HG03064 (cell line): ENCODE data around the gene DNAH6.
"Not testable (repeated sequence)": the region's sequence is repeated elsewhere in the genome, so short reads cannot be mapped to it uniquely, and the experiment has no call there.

Experiments used
- ATAC-seq: cut with Tn5 transposase; IDR thresholded peaks from one replicate; pipeline ENCODE4 v1.9.1; 2021; ENCODE audit warnings: low read depth; ENCODE audit not compliant: unreplicated experiment

The DNAH6 gene

DNA sequence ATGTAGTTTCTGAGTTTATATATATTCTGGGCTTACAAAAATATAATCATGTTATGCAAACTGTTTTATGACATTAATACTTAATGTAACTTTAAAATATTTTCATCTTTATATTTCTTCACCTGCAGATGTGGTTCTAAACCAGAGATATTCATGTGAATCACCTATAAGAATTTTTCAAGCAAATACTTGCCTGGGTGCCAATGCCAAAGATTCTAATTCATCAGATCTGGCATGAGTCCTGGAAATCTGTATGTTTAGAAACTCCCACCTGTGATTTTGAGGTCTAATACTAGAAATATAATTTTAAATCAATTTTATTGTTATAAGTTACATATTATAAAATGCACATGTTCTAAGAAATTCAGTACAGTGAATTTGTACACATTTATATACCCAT is 19.9 kb upstream of the DNAH6 start:
- ATAC-seq = no peak

DNA sequence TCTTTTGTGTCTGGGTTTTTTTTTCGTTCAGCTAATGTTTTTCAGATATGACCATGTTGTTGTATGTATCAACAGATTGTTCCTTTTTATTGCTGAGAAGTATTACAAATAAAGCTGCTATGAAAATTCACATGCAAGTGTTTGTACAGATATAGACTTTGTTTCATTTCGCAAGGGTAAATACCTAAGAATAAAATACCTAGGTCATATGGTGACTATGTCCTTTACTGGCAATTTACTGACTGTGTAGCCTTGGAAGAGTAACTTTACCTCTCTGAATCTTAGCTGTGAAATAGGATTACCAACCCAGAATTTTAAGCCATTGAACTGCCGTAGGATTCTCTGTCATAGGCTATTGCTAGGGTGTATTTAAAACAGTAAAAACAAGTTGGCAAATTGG is 19.0 kb upstream of the DNAH6 start:
- ATAC-seq = no peak

DNA sequence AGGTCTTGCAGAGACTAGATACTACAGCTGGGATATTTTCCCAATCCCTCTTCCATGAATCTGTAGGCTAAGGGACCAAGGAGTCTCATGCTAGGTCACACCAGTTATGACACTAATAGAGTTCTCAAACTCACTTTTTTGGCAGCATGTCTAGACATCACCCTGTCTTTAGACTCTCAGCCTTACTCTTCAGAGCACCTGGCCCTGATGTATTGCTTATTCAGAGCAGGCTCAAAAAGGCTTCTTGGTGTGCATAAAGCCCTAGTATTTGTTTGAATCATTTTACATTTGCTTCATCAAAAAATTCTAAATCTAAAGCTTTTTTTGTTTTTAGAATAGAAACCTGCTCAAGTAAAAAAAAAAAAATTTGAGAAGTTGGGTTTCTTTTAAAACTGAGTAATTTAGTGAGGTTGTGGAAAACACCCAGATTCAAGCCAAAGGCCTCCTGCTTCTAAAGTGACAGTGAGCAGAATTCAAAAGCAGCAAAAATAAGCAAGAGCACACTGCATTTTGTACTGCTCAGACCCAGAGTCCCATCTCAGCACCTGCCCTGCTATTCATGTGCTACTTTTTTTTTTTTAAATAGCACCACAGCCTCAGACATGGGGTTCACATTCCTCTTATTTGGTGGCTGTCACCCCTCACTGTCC is 18.0 kb upstream of the DNAH6 start:
- no peak for ATAC-seq

DNA sequence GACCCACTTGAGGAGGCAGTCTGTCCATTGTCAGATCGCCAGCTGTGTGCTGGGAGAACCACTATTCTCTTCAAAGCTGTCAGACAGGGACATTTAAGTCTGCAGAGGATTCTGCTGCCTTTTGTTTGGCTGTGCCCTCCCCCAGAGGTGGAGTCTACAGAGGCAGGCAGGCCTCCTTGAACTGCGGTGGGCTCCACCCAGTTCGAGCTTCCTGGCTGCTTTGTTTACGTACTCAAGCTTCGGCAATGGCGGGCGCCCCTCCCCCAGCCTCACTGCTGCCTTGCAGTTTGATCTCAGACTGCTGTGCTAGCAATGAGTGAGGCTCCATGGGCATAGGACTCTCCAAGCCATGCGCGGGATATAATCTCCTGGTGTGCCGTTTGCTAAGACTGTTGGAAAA is 5.3 kb upstream of the DNAH6 start:
- not testable (repeated sequence) for ATAC-seq

DNA sequence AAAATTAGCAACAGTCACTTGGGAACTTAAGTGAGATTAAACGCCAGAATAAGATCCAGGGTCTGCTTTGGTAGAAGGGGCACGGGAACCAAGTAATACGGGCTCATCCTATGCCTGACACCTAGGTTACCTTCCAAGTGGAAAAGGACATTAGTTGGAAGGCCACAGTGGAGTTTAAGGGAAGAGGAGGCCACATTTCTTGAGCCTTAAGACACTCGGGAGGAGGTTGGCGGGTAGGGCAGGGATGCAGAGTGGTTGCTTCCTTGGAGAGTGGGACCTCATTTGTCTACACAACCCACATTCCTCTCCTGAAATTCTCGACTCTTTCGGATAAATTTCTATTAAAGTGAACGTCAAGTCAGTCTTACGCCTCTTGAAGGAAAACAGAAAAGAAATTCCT is 510 bp upstream of the DNAH6 start:
- no peak for ATAC-seq

DNA sequence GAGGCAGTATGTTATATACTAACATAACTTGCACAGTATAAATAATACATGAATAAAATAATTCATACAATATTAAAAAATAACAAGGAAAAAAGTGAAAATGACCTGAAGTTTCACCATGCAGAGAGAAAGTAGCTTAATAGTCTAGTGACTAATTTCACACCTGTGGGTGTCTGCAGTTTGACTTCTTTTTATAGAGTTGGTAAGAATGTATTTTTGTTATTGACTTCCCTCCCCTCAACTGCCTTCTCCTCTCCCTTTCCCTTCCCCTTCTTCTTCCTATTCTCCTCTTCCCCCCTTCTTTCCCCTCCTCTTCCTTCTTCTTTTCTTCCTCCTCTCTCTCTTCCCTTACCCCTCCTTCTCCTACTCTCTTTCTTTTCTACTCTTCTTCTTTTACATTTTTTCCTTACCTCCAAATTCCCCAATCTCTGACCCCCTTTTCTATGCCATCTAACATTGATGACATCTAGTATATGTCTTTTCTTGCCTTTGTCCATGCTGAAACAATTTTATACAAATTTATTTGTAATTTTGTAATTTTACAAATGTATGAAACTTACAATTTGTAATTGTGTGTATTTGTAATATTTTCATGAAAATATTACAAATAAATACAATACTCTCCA is 3.1 kb downstream of the DNAH6 start:
- ATAC-seq = no peak

DNA sequence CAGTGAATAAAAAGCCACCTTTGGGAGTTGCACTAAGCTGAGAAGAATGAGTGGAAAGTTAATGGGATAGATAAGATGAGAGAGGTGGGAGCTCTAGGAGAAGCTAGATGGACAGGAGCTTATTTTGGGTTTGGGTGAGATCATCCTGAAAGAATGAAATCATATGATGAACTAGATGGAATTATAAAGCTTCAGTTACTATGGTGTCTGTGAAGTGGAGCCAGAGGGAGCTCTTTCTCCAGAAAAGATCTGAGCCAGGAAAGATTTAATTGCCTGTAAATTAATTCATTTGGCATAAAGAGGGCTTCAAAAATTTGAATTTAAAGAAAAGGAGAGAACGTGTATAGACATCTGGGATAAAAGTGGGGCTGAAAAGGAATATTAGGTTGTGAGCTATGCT is 10.3 kb downstream of the DNAH6 start:
- ATAC-seq = no peak

DNA sequence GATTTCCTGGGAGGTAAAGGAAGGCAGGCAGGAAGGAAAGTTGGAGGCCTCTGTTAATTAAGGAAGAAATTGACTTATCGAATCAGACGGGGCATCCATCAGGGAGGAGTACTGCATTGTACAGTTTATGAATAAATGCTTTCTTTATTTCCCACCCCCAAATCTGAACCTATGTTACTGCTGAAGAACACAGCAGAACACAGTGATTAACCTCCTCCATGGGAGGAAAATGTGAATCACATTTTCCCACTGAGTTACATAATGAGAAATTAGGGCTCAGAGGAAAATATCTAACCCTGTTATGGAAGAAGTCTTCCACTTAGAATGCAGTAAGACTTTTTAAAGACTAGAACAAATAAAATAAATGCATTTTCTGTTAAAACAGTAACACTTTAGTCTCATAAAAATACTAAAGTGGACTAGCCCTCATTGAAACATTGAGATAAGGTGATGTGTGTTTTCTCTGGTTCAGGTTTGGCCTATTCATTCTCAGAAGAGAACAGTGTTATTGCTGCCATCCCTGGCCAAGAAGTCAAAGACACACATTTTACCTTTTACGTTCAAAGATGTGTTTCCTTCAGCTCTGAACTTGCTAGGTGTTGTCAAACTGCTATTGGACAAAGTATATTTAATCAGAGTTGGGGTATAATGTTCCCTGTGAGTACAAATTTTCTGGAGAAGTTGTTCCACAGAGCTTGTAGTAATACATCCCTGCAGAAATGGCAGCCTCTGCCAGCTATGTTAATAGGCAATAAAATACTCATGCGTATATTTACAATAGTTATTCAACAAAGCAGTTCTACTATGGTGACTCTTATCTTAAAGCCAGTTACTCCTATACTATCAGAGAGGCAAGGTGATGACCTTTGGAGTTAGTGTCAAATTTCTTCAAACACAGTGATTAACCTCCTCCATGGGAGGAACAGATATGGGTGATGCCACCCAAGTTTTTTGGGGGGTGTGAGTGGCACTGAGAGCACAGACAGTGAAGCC is 11.1 kb downstream of the DNAH6 start:
- ATAC-seq = no peak

DNA sequence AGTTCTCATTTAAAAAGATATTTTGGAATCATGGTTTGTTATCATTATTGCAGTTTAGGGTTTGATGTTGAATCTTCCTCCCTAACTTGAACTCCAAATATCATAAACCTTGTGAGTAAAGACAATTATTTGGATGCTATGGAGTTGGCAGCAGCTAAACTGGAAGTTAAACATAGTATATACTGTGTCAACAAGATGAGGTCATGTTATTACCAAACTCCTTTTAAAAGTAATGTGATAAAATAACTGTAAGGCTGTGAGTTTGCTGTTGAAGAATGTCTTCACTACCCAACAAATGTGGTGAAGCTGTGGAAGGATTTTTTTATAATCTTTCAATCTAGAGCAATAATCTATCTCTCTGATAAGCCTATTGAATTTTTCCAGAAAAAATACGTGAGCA is 16.0 kb downstream of the DNAH6 start:
- ATAC-seq = no peak

DNA sequence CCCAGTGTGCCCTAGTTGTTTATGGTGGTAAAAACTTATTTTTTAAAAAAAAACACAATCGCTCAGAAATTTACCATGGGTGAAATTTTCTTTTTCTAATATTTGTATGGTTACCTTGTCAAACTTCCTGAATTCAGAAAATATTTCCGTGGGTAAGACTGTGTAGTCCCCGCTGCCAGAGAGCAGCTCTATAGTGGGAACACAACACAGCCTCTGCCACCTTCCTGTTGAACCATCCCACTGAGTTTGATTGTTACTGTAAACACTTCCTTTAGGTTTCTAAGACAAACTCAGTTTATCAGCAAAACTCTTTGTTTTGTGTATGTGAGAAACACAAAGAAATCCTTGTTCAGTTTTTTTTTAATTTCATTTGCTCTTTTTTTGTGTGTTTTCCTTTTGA is 17.9 kb downstream of the DNAH6 start:
- no peak for ATAC-seq

DNA sequence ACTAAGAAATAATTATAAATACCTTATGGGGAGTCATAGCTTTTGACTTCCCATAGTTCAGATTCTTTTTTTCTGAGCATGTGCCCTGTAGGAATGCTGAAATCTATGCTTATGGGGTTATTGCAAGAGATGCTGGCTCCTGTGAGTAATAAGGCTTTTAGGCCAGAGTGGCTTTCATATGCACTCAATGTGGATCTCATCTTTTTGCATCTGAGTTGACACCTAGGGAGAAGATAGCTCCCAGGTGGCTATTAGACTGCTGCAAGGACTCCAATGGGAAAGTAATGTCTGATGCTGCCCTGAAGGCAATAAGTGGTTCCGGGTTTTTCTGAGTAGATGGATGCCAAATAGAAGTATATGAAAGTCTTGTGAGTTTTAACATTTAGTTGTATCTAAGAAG is 21.0 kb downstream of the DNAH6 start:
- ATAC-seq = no peak

DNA sequence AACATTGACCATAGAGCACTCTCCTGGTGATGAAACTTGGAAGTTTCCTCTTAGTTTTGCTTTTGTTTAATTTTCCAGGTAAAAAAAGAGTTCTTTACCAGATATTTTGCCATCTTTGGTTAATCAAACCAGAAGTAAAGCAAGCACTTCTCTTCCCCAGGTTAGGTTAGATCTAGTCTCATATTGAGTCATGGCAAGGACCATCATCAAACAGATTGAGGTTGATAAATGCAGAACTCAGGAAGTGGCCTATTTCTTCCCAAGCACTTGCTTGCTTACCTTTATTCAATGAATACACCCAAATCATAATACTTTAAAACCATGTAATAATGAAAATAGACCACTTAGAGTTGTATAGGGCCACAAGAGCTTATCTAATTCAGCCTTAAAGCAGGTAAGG is 23.4 kb downstream of the DNAH6 start:
- ATAC-seq = no peak

DNA sequence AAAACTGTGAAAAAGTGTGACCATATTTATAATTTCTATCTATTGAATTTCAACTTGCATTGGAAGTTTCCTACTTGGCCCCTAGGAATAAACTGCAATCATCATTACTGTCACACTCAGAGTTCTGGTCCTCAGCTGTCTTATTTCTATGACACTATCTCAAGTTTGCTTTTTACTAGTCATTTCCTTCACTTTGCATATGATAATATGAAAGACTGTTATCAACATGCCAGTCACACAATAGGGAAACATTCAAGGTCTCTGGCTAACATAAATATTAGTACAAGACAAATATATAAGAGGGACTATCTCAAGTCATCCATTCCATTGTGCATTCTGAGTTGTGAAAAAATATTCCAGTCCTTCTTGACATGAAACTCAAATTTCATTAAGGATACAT is 28.7 kb downstream of the DNAH6 start:
- ATAC-seq = no peak

DNA sequence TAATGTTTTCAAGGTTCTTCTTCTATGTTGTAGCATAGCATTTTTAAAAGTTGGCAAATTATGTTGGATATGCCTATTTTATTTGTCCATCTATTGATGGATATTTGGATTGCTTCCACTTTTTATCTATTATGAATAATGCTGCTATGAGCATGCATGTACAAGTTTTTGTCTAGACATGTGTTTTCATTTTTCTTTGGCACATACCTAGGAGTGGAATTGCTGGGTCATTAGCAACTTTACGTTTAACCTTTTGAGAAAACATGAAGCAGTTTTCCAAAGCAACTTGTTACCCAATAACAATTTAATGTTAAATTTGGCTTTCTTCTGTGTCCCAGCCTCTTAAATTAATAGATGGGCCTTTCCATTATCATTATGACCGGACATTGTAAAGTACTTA is 30.3 kb downstream of the DNAH6 start:
- no peak for ATAC-seq

DNA sequence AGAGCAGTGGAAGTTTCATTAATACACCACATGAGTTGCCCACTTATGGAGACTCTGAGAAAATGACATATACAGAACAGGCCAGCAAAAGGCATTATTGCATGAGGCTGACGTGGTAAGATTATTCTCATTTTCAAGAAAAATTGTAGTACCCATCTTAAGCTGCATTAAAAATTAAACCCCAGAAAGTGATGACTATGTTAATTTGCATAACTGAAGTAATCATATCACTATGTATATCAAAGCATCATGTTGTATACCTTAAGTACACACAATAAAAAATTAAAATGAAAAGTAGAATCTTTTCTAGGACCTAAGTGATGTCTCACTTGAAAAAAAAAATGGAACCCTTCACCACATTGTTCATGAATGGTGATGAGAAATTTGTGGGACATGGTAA is 32.0 kb downstream of the DNAH6 start:
- ATAC-seq = no peak

DNA sequence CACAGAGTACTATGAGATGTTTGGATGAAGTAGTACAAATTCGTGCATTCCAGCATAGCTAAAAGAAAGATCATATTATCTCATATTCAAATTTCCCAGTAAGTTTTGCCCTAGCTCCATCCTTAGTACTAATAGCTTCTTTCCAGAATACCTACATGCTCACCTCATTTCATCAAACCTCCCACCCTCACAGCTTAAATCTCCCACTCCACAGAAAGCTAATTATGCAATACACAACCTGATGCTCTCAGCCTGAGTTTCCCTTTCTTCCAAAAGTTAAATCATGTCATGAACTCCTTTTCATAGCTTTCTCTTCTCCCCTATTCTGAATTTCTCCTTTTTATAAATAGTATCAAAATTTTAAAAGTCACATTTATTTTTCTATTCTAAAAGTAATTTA is 34.6 kb downstream of the DNAH6 start:
- no peak for ATAC-seq

DNA sequence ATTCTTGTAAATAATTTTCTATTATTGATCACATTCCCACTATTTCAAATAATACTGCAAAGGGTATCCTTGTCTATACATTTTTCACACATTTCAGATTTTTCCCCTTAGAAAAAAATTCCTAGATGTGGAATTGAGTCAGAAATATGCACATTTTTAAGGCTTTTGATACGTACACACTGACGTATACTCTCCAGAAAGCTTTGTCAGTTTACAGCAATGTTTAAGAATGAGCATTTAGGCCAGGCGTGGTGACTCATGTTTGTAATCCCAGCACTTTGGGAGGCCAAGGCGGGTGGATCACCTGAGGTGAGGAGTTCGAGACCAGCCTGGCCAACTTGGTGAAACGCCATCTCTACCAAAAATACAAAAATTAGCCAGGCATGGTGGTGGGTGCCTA is 35.2 kb downstream of the DNAH6 start:
- not testable (repeated sequence) for ATAC-seq

DNA sequence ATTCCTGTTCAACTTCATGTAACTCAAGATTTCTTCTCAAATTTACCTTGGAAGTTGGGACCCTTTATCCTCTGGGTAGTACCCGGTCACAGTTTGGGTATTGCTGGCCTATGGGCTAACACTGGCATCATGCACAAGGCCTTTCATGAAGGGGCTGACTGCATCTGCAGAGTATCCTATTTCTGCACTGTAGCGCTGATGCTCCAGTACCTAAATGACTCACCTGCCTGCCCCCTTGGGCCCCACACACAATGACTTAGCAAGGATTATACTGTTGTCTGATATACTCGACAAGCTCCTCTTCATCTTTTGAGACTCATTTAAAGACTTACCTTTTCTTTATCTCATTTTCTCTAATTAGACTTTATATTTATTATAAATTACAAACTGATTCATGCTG is 39.9 kb downstream of the DNAH6 start:
- ATAC-seq = no peak

DNA sequence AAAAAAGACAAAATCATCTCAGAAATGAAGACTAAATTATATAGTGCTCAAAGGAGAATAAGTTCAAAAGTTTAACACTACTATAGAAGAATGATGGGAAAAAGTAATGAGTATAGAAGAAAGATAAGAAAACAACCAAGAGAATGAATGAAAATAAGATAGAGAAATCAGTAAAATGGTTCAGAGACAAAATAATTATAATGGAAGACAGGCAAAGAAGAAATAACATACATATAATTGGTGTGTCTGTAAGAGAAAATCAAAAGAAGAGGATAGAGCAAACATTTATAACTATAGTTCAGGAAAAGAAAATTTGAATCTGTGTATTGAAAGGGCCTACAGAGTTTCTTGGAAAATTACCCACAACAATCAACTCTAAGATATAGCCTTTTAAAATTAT is 43.5 kb downstream of the DNAH6 start:
- no peak for ATAC-seq

DNA sequence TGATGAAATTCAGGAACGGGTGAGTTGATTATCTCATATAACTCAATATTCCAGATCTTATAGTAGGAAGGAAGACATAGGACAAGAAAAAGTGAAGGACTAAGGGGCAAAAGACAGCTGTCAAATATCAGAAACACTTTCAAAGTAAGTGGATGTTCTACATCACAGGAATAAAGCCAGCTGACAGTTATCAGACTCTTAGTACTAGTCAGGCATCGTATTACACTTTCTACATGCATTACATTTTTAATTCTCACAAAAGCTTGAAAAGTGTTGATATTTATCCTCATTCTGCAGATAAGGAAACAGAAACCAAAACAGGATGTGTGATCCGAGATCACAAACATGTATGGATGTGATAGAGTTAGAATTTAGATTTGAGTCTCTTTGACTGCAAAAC is 63.4 kb downstream of the DNAH6 start:
- no peak for ATAC-seq

DNA sequence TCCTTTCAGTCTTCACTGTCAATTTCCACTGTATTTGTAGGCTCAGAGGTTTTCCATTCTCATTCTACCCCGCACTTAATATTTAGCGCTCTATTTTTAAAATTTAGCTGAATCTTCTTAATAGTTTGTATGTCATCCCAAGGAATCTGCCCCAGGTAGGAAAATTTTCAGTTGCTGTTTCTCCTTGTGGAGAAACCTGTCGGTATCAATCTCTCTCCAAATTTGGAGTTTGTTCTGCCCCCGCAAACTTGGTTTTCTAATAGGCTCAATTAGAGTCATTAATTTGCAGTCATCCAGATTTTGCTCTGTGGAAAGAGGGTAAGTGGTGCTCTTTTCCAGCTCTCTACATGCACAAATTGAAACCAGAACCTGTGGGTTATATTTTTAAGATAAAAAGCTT is 87.6 kb downstream of the DNAH6 start:
- ATAC-seq = no peak

DNA sequence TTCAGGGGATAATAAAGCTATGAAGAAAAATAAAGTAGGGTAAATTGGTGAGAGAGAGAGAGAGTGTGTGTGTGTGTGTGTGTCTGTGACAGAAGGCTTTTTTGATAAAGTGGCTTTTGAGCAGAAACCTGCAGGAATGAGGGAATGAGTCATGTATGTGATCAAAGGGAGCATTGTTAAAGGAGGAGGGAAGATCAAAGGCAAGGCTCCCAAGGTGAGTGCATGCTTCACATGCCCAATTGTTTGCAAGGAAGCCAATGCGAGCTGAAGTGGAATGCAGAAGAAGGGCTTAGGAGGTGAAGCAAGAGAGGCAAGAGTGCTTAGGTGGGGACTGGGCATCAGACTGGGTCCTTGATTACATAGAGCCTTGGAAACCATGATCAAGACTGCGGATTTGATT is 96.8 kb downstream of the DNAH6 start:
- no peak for ATAC-seq
